Activated T-cell treated with anti-CD3 and anti-CD28 coated beads, Interleukin-2, amount 50 U/mL, for 72 hours (primary cell): ENCODE results near the gene NF1. TPM values are rescaled to one million over a fixed set of nuclear protein-coding genes. Genes with fewer than 3 reads are reported as not detected.
"Not testable (repeated sequence)": the region's sequence is repeated elsewhere in the genome, so short reads cannot be mapped to it uniquely, and the experiment has no call there.

Experiments used
- ATAC-seq, 2 donors: fragments of 150-1000 bp; cut with Tn5 transposase; replicated peaks in 1 of 2; 2 replicates each; pipeline ENCODE4 v1.10.0; 2021; ENCODE audit warnings: moderate library complexity in 2 of 2, mild to moderate bottlenecking in 1 of 2
- DNase-seq, 2 donors: peaks; one replicate each; pipeline ENCODE4 v3.0.0; 2021 to 2022; ENCODE audit warnings: mixed read lengths in 1 of 2
- H3K27ac Mint-ChIP-seq: one replicate; pipeline ENCODE4 v1.8.0; 2022; ENCODE audit warnings: mild to moderate bottlenecking, moderate library complexity, mixed read lengths
- H3K27me3 Mint-ChIP-seq: one replicate; pipeline ENCODE4 v1.8.0; 2022; ENCODE audit warnings: low read depth, mixed read lengths
- H3K36me3 Mint-ChIP-seq, 2 donors: one replicate each; pipeline ENCODE4 v1.8.0; 2022; ENCODE audit warnings: mixed read lengths in 2 of 2, mild to moderate bottlenecking in 1 of 2; ENCODE audit not compliant: insufficient read depth in 2 of 2
- H3K4me1 Mint-ChIP-seq: one replicate; pipeline ENCODE4 v1.8.0; 2022; ENCODE audit warnings: low read depth, mixed read lengths
- H3K4me3 Mint-ChIP-seq, 2 donors: one replicate each; pipeline ENCODE4 v1.8.0; 2022; ENCODE audit warnings: mild to moderate bottlenecking in 2 of 2, mixed read lengths in 2 of 2, moderate library complexity in 2 of 2
- H3K9me3 Mint-ChIP-seq, 2 donors: one replicate each; pipeline ENCODE4 v1.8.0; 2022; ENCODE audit warnings: mixed read lengths in 2 of 2
- total RNA-seq, 2 donors: library from RNA; stranded (reverse); gene quantifications; one replicate each; pipeline ENCODE4 v1.2.3, GENCODE V29; 2022

Gene NF1
- total RNA-seq, 2 donors from 2014 or later, result 26.4 to 26.9 TPM

- no peak overlapping the region for H3K4me3 Mint-ChIP-seq
- DNase-seq (no peak), ATAC-seq (no peak)
- H3K27me3 Mint-ChIP-seq, result no peaks in the 10 kb centered on the region
- H3K27ac Mint-ChIP-seq, result no peak overlapping the region
- peaks cover 3 to 11% of the 10 kb centered on the region in 2 donors for H3K36me3 Mint-ChIP-seq
- peaks cover 2 to 3% of the 10 kb centered on the region in 2 donors for H3K9me3 Mint-ChIP-seq
- no peaks in the 10 kb centered on the region for H3K4me1 Mint-ChIP-seq
Measured at GRCh38 chr17:31155208-31155810, 60.5 kb downstream of the NF1 start.

GRCh38 chr17:31156326-31156725, 61.5 kb downstream of the NF1 start:
- peaks cover 3 to 11% of the 10 kb centered on the region in 2 donors for H3K36me3 Mint-ChIP-seq
- no peaks in the 10 kb centered on the region for H3K4me1 Mint-ChIP-seq
- H3K27ac Mint-ChIP-seq, result no peak overlapping the region
- DNase-seq (no peak), ATAC-seq (no peak)
- H3K27me3 Mint-ChIP-seq, result no peaks in the 10 kb centered on the region
- peaks cover 2 to 3% of the 10 kb centered on the region in 2 donors for H3K9me3 Mint-ChIP-seq
- no peak overlapping the region for H3K4me3 Mint-ChIP-seq

- H3K4me3 Mint-ChIP-seq, H3K27ac Mint-ChIP-seq, ATAC-seq, H3K9me3 Mint-ChIP-seq, H3K27me3 Mint-ChIP-seq, H3K4me1 Mint-ChIP-seq, DNase-seq: not testable (repeated sequence)
- H3K36me3 Mint-ChIP-seq, result peaks cover 3 to 11% of the 10 kb centered on the region in 2 donors
Measured at GRCh38 chr17:31156864-31157263, 62.1 kb downstream of the NF1 start.

DNA sequence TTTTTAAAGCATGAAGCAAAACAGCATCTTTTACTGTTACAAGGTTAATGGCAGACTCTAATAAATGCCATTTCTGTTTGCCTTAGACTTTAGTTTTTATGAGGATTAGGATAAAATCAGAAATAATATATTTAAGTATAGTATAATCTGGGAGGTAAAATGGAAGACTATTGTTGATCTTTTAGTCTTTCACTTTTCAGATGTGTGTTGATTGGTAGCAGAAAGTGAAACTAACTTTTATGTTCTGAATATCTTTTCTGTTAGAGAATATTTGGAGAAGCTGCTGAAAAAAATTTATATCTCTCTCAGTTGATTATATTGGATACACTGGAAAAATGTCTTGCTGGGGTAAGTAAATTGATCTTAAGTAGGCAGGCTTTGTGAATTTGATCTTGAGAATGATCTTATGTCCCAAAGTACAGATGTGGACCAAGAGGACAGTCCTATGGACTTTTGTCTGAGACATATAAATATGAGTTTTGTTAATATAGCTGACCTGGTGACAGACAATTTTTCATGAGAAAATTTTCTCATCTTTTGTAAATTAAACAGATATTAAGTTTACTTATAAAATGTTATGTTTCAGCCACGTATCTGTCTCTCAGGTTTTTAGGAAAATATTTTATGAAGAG, 64.1 kb downstream of the NF1 start:
- H3K36me3 Mint-ChIP-seq, result peaks cover 3 to 4% of the 10 kb centered on the region in 2 donors
- H3K4me1 Mint-ChIP-seq, result no peaks in the 10 kb centered on the region
- H3K9me3 Mint-ChIP-seq, result no peaks in the 10 kb centered on the region
- no peak for ATAC-seq
- DNase-seq, result no peak
- no peaks in the 10 kb centered on the region for H3K27me3 Mint-ChIP-seq
- H3K4me3 Mint-ChIP-seq, result peak overlapping the region; percentile 70 to 84
- peak overlapping the region; percentile 95 for H3K27ac Mint-ChIP-seq

DNA sequence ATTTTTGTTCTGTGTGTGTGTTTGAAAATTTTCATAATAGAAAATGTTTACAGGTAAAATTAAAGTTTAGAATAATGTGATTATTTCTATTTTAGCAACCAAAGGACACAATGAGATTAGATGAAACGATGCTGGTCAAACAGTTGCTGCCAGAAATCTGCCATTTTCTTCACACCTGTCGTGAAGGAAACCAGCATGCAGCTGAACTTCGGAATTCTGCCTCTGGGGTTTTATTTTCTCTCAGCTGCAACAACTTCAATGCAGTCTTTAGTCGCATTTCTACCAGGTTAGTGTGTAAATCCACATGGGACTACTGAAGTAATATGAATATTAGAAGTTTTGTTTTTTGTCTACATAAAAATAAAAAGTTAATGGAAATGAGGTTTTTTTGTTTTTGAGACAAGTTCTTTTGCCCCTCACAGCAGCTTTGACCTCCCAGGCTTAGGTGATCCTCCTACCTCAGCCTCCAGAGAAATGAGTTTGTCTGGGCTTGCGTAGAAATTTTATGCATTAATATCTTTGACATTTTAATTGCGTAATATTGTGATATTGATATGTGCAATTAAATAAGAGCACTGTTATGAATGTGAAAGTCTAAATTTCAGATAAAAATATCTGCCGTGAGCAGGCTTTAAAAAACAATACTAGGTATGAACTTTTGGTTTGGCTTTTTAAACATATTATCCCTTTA, 68.5 kb downstream of the NF1 start:
- Mint-ChIP-seq H3K9me3 (no peaks in the 10 kb centered on the region), H3K4me1 (no peaks in the 10 kb centered on the region), H3K27me3 (no peaks in the 10 kb centered on the region), H3K36me3 (no peaks in the 10 kb centered on the region), H3K4me3 (no peak overlapping the region), H3K27ac (no peak overlapping the region)
- ATAC-seq (no peak), DNase-seq (no peak)

DNA sequence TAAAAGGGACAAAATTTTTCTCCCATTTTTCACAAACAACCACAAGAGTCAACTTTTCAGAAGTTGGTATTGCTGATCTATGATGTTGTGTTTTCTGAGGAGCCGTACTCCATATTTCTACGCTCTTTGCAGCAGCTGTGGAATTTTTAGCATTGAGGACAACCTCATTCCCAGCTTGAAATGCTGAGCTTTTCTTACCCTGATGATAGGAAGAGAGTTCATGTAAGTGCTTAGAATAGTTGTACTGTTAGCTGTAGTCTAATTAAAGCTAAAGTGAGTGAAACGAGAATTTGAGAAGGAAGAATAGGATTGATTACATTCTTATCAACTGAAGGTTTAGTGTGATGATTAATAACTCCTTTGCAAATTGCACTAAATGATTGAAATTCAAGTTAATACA, 72.3 kb downstream of the NF1 start:
- no peaks in the 10 kb centered on the region for H3K4me1 Mint-ChIP-seq
- H3K9me3 Mint-ChIP-seq, result no peaks in the 10 kb centered on the region
- no peak overlapping the region for H3K4me3 Mint-ChIP-seq
- H3K27me3 Mint-ChIP-seq, result no peaks in the 10 kb centered on the region
- ATAC-seq (no peak), DNase-seq (no peak)
- H3K36me3 Mint-ChIP-seq, result no peaks in the 10 kb centered on the region
- no peak overlapping the region for H3K27ac Mint-ChIP-seq

DNA sequence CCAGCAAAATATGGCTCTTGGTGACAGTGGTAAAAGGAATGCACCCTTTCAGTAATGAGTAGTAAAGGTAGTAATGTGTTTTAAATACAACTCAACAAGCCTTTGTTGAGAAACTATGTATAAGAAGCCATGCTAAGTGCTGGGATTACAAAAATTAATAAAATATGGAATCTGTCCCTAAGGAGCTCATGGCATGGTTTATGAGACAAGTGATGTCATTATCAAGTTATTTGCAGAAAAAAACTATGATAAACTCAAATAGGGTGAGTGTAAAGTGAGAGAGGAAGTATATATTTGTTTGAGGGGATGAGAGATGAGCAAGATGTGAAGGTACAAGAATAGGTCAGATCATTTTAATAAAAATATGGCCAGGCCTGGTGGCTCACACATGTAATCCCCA, 76.9 kb downstream of the NF1 start:
- H3K36me3 Mint-ChIP-seq, result no peaks in the 10 kb centered on the region
- H3K4me3 Mint-ChIP-seq, result no peak overlapping the region
- no peaks in the 10 kb centered on the region for H3K9me3 Mint-ChIP-seq
- H3K27ac Mint-ChIP-seq, result no peak overlapping the region
- H3K4me1 Mint-ChIP-seq, result no peaks in the 10 kb centered on the region
- no peak for DNase-seq
- ATAC-seq, result no peak
- no peaks in the 10 kb centered on the region for H3K27me3 Mint-ChIP-seq

DNA sequence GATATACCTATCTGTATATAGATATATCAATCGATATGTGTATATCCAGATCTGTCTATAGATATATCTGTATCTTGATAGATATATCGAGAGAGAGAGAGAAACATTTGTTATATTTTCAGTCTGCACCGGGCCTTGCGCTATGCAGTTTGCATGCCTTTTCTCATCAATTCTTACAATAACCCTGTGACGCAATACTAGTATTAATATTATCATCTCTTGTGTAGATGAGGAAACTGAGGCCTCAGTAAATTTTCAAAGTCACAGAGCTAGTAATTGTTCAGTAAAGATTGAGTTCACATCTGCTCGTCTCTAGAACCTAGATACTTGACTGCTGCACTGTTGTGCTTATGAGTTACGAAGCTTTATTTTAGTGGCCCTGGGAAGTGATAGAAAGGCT, 77.6 kb downstream of the NF1 start:
- no peak overlapping the region for H3K4me3 Mint-ChIP-seq
- no peaks in the 10 kb centered on the region for H3K27me3 Mint-ChIP-seq
- no peak for ATAC-seq
- no peaks in the 10 kb centered on the region for H3K9me3 Mint-ChIP-seq
- H3K27ac Mint-ChIP-seq, result no peak overlapping the region
- no peaks in the 10 kb centered on the region for H3K4me1 Mint-ChIP-seq
- H3K36me3 Mint-ChIP-seq, result no peaks in the 10 kb centered on the region
- DNase-seq, result no peak

- ATAC-seq (no peak), DNase-seq (no peak)
- H3K4me1 Mint-ChIP-seq, result no peaks in the 10 kb centered on the region
- peaks cover 0 to 3% of the 10 kb centered on the region in 2 donors for H3K9me3 Mint-ChIP-seq
- no peaks in the 10 kb centered on the region for H3K36me3 Mint-ChIP-seq
- H3K27me3 Mint-ChIP-seq, result no peaks in the 10 kb centered on the region
- no peak overlapping the region for H3K27ac Mint-ChIP-seq
- H3K4me3 Mint-ChIP-seq, result no peak overlapping the region
Measured at GRCh38 chr17:31174215-31174614, 79.4 kb downstream of the NF1 start.

DNA sequence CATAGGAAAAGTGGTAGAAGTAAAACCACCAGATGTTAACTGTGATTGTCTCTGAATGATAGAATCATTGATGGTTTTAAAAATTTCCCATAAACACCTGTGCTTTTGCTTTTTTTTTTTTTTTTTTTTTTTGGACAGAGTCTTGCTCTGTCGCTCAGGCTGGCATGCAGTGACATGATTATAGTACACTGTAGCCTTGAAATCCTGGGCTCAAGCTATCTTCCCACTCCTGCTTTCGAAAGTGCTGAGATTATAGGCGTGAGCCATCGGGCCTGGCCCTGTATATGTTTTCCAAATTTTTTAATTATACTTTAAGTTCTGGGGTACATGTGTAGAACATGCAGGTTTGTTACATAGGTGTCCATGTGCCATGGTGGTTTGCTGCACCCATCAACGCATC, 80.5 kb downstream of the NF1 start:
- ATAC-seq (no peak), DNase-seq (no peak)
- Mint-ChIP-seq H3K36me3 (no peaks in the 10 kb centered on the region), H3K4me3 (no peak overlapping the region), H3K27ac (no peak overlapping the region), H3K4me1 (no peaks in the 10 kb centered on the region), H3K9me3 (peaks cover 0 to 3% of the 10 kb centered on the region in 2 donors), H3K27me3 (no peaks in the 10 kb centered on the region)

- H3K27ac Mint-ChIP-seq, H3K9me3 Mint-ChIP-seq, H3K36me3 Mint-ChIP-seq, ATAC-seq, H3K4me3 Mint-ChIP-seq, H3K4me1 Mint-ChIP-seq, H3K27me3 Mint-ChIP-seq, DNase-seq: not testable (repeated sequence)
Measured at GRCh38 chr17:31176143-31176542, 81.4 kb downstream of the NF1 start.

- not testable (repeated sequence) for H3K27me3 Mint-ChIP-seq, ATAC-seq, H3K9me3 Mint-ChIP-seq, H3K36me3 Mint-ChIP-seq, H3K4me3 Mint-ChIP-seq, H3K4me1 Mint-ChIP-seq, DNase-seq, H3K27ac Mint-ChIP-seq
Measured at GRCh38 chr17:31178951-31179350, 84.2 kb downstream of the NF1 start.

DNA sequence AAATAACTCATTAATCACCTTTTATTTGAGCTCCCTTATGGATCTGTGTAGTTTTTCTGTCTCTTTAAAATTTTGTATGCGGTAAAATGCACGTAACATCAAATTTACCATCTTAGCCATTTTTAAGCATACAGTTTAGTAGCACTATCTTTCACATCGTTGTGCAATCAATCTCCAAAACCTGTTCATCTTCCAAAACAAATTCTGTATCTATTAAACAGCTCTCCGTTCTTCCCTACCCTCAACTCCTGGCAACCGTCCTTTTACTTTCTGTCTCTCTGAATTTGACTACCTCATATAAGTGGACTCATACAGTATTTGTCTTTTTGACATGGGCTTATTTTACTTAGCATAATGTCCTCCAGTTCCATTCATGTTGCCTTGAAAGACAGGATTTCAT, 100.5 kb downstream of the NF1 start:
- Mint-ChIP-seq H3K36me3 (no peaks in the 10 kb centered on the region), H3K27ac (no peak overlapping the region)

More for the DNA sequence above, 100.5 kb downstream of the NF1 start:
- Mint-ChIP-seq H3K4me1 (peaks cover 6% of the 10 kb centered on the region), H3K27me3 (no peaks in the 10 kb centered on the region), H3K4me3 (no peak overlapping the region), H3K9me3 (no peaks in the 10 kb centered on the region)
- ATAC-seq (no peak), DNase-seq (no peak)
